IMR-90 (cell line): ENCODE results near the gene TFAP2C. TPM values are rescaled to one million over a fixed set of nuclear protein-coding genes. Genes with fewer than 3 reads are reported as not detected.

Experiments used
- ATAC-seq: fragments of 200-7000 bp; cut with Tn5 transposase; 2 replicates; pipeline ENCODE4 v1.9.1; 2020; ENCODE audit warnings: low read depth, mild to moderate bottlenecking, moderate library complexity
- BruUV-seq: library from RNA; stranded (reverse); fragments of 400-500 nt; replicated peaks from 2 replicates; lab custom pipeline; 2021; lab: Mats Ljungman, UMichigan
- CTCF ChIA-PET: fragments of 300-600 bp; formaldehyde crosslinking; extraction: SDS; loops from one replicate; lab custom pipeline; 2021; ENCODE audit warnings: antibody characterized with exemption; lab: Yijun Ruan, JAX
- POLR2A ChIA-PET: fragments of 300-600 bp; sonication (Branson Sonifier 250); formaldehyde crosslinking; loops from one replicate; lab custom pipeline; 2022; ENCODE audit warnings: antibody characterized with exemption; ENCODE audit not compliant: unreplicated experiment; lab: Charles Lee
- DNase-seq: peaks from one replicate; pipeline ENCODE4 v3.0.0; 2013
- H2AFZ ChIP-seq: replicated peaks from 2 replicates; pipeline ENCODE3; 2013; ENCODE audit warnings: low read length, mild to moderate bottlenecking; ENCODE audit not compliant: poor library complexity
- H2AK5ac ChIP-seq: 2 replicates; pipeline ENCODE4 v1.6.1; 2013; ENCODE audit warnings: low read depth, low read length, inconsistent platforms
- H2AK9ac ChIP-seq: replicated peaks from 2 replicates; pipeline ENCODE3; 2013; ENCODE audit warnings: mild to moderate bottlenecking, low read depth, low read length, moderate library complexity; ENCODE audit not compliant: poor library complexity
- H2BK120ac ChIP-seq: 2 replicates; pipeline ENCODE4 v1.6.1; 2013; ENCODE audit warnings: low read depth, low read length, inconsistent platforms
- H2BK15ac ChIP-seq: 3 replicates; pipeline ENCODE4 v1.6.1; 2013; ENCODE audit warnings: low read depth, low read length, inconsistent platforms
- H2BK20ac ChIP-seq: 2 replicates; pipeline ENCODE4 v1.6.1; 2013; ENCODE audit warnings: low read depth, mild to moderate bottlenecking, inconsistent platforms, low read length, moderate library complexity
- H2BK5ac ChIP-seq: 2 replicates; pipeline ENCODE4 v1.6.1; 2013; ENCODE audit warnings: mild to moderate bottlenecking, low read depth, low read length, inconsistent platforms; ENCODE audit not compliant: poor library complexity, severe bottlenecking
- H3K14ac ChIP-seq: replicated peaks from 2 replicates; pipeline ENCODE4 v1.6.1; 2013; ENCODE audit warnings: low read depth, low read length, inconsistent platforms
- H3K18ac ChIP-seq: 2 replicates; pipeline ENCODE4 v1.6.1; 2013; ENCODE audit warnings: low read depth, low read length, control low read depth
- H3K23ac ChIP-seq: 2 replicates; pipeline ENCODE4 v1.6.1; 2013; ENCODE audit warnings: low read depth, low read length, inconsistent platforms
- H3K27ac ChIP-seq: 2 replicates; pipeline ENCODE4 v1.5.1; 2013; ENCODE audit warnings: mild to moderate bottlenecking, control low read depth, low read length; ENCODE audit not compliant: insufficient read depth
- H3K27me3 ChIP-seq: 2 replicates; pipeline ENCODE4 v1.6.1; 2013; ENCODE audit warnings: low read length; ENCODE audit not compliant: control insufficient read depth, insufficient read depth
- H3K36me3 ChIP-seq: 2 replicates; pipeline ENCODE4 v1.6.1; 2013; ENCODE audit warnings: low read length, mixed read lengths; ENCODE audit not compliant: control insufficient read depth, insufficient read depth
- H3K4ac ChIP-seq: 2 replicates; pipeline ENCODE4 v1.6.1; 2013; ENCODE audit warnings: low read depth, low read length, inconsistent platforms
- H3K4me1 ChIP-seq: 2 replicates; pipeline ENCODE4 v1.6.1; 2013; ENCODE audit warnings: low read length, mixed read lengths; ENCODE audit not compliant: control insufficient read depth, insufficient read depth
- H3K4me2 ChIP-seq: 2 replicates; pipeline ENCODE4 v1.6.1; 2013; ENCODE audit warnings: low read depth, mild to moderate bottlenecking, control low read depth, low read length, moderate library complexity
- H3K4me3 ChIP-seq: 2 replicates; pipeline ENCODE4 v1.5.1; 2013; ENCODE audit warnings: low read depth, mild to moderate bottlenecking, control low read depth, low read length, moderate library complexity; ENCODE audit not compliant: insufficient read depth
- H3K56ac ChIP-seq: 2 replicates; pipeline ENCODE4 v1.6.1; 2013; ENCODE audit warnings: low read length, inconsistent platforms; ENCODE audit not compliant: insufficient read depth; ENCODE audit errors: extremely low read depth
- H3K79me1 ChIP-seq, 2 experiments: 2 replicates each; pipeline ENCODE4 v1.6.1; 2013; ENCODE audit warnings: low read length in 2 of 2, inconsistent platforms in 1 of 2, low read depth in 1 of 2
- H3K9ac ChIP-seq: 2 replicates; pipeline ENCODE4 v1.6.1; 2013; ENCODE audit warnings: low read depth, low read length, control low read depth
- H3K9me1 ChIP-seq: 2 replicates; pipeline ENCODE4 v1.6.1; 2013; ENCODE audit warnings: low read length, inconsistent platforms; ENCODE audit not compliant: insufficient read depth
- H3K9me3 ChIP-seq: 2 replicates; pipeline ENCODE4 v1.6.1; 2013; ENCODE audit warnings: low read length; ENCODE audit not compliant: control insufficient read depth, insufficient read depth
- H4K20me1 ChIP-seq: 2 replicates; pipeline ENCODE4 v1.6.1; 2013; ENCODE audit warnings: low read length, inconsistent platforms; ENCODE audit not compliant: insufficient read depth
- H4K5ac ChIP-seq: 2 replicates; pipeline ENCODE4 v1.6.1; 2013; ENCODE audit warnings: mild to moderate bottlenecking, low read depth, low read length, control low read depth
- H4K8ac ChIP-seq, 2 experiments: 2 replicates each; pipeline ENCODE4 v1.6.1; 2013; ENCODE audit warnings: low read depth in 2 of 2, low read length in 2 of 2, control low read depth in 1 of 2, inconsistent platforms in 1 of 2
- H4K91ac ChIP-seq: 2 replicates; pipeline ENCODE4 v1.6.1; 2013; ENCODE audit warnings: low read depth, low read length, inconsistent platforms; ENCODE audit not compliant: insufficient read depth
- BHLHE40 ChIP-seq: fragments of 150-350 bp; IDR thresholded peaks from 2 replicates; pipeline ENCODE4 v1.6.1; 2016; ENCODE audit warnings: mild to moderate bottlenecking, low read depth, low read length
- CEBPB ChIP-seq: IDR thresholded peaks from 2 replicates; pipeline ENCODE4 v1.6.1; 2012; ENCODE audit warnings: low read depth, low read length, improper control_type of control experiment
- CHD1 ChIP-seq: IDR thresholded peaks from 2 replicates; pipeline ENCODE4 v1.6.1; 2012; ENCODE audit warnings: low read depth, low read length, improper control_type of control experiment
- CTCF ChIP-seq: conservative IDR thresholded peaks from 2 replicates; pipeline ENCODE4 v1.5.1; 2012; ENCODE audit warnings: mild to moderate bottlenecking, low read depth, low read length, improper control_type of control experiment
- ELK1 ChIP-seq: fragments of 150-350 bp; IDR thresholded peaks from 2 replicates; pipeline ENCODE4 v1.6.1; 2016; ENCODE audit warnings: low read depth, mild to moderate bottlenecking, low read length, moderate library complexity, borderline replicate concordance
- FOS ChIP-seq: fragments of 150-350 bp; IDR thresholded peaks from 2 replicates; pipeline ENCODE4 v1.6.1; 2016; ENCODE audit warnings: low read depth, low read length
- MAFK ChIP-seq: IDR thresholded peaks from 2 replicates; pipeline ENCODE4 v1.6.1; 2012; ENCODE audit warnings: low read depth, low read length, improper control_type of control experiment
- MAZ ChIP-seq: IDR thresholded peaks from 2 replicates; pipeline ENCODE4 v1.6.1; 2012; ENCODE audit warnings: low read depth, mild to moderate bottlenecking, low read length, improper control_type of control experiment, moderate library complexity, borderline replicate concordance
- MXI1 ChIP-seq: IDR thresholded peaks from 2 replicates; pipeline ENCODE4 v1.6.1; 2012; ENCODE audit warnings: low read depth, mild to moderate bottlenecking, low read length, moderate library complexity, borderline replicate concordance
- NFE2L2 ChIP-seq: fragments of 150-350 bp; IDR thresholded peaks from 2 replicates; pipeline ENCODE4 v1.6.1; 2016; ENCODE audit warnings: low read depth, mild to moderate bottlenecking, low read length
- POLR2A ChIP-seq: IDR thresholded peaks from 2 replicates; pipeline ENCODE4 v1.6.1; 2012; ENCODE audit warnings: mild to moderate bottlenecking, low read depth, low read length
- RCOR1 ChIP-seq: IDR thresholded peaks from 2 replicates; pipeline ENCODE4 v1.6.1; 2012; ENCODE audit warnings: mild to moderate bottlenecking, low read length, improper control_type of control experiment; ENCODE audit not compliant: insufficient replicate concordance
- USF2 ChIP-seq: fragments of 150-350 bp; IDR thresholded peaks from 2 replicates; pipeline ENCODE4 v1.6.1; 2017; ENCODE audit warnings: mild to moderate bottlenecking, antibody characterized with exemption, low read length, low read depth
- WGBS, 2 experiments: methylation state at CpG; one replicate each; pipeline versions ENCODE4 v1.1.5 to v1.1.7; 2013; ENCODE audit warnings: missing lambda C conversion rate in 2 of 2; ENCODE audit not compliant: insufficient read length in 1 of 2; ENCODE audit errors: extremely low coverage in 2 of 2; 5-methylcytosine and 5-hydroxymethylcytosine counted together
- dilution Hi-C: fragments of 300-500 bp; cut with HindIII; formaldehyde crosslinking; loops from one replicate; pipeline ENCODE4 v1.14.3; 2018; ENCODE audit warnings: low sequenced_read_pairs; ENCODE audit not compliant: unreplicated experiment
- in situ Hi-C: fragments of 300-500 bp; cut with MboI; formaldehyde crosslinking; loops from 3 replicates; pipeline ENCODE4 v1.14.3; 2019; ENCODE audit warnings: low sequenced_read_pairs, inconsistent platforms, mixed read lengths
- intact Hi-C: fragments of 100-400 bp; cut with micrococcal nuclease; formaldehyde crosslinking; loops from 2 replicates; pipeline ENCODE4 v1.10.0; 2022
- polyA plus RNA-seq, 3 experiments: library from polyadenylated mRNA; depleted of rRNA; stranded (reverse); fragments of >200 nt; gene quantifications; 2 replicates each; pipeline ENCODE4 v1.2.3, GENCODE V29; 2012; ENCODE audit warnings: low replicate concordance in 1 of 3
- total RNA-seq: library from RNA; depleted of rRNA; stranded (reverse); fragments of >200 nt; gene quantifications from 2 replicates; pipeline ENCODE4 v1.2.3, GENCODE V29; 2012

Gene TFAP2C
- total and polyA plus RNA-seq, 2 of the 4 experiments (the other 2 are of a cell fraction), result under 0.01 to 0.05 TPM

- no peak overlapping the region for H3K56ac ChIP-seq
- DNase-seq (no peak), ATAC-seq (no peak)
- H3K14ac ChIP-seq, result no peak overlapping the region
- H2BK15ac ChIP-seq, result no peak overlapping the region
- no peaks in the 10 kb centered on the region for H3K36me3 ChIP-seq
- H2BK5ac ChIP-seq, result no peak overlapping the region
- ChIA-PET CTCF (no interaction called here), POLR2A (no interaction called here)
- no peak overlapping the region for H2AK5ac ChIP-seq
- no peaks in the 10 kb centered on the region for H4K20me1 ChIP-seq
- H3K27me3 ChIP-seq, result peaks cover 2% of the 10 kb centered on the region; the same call in 1 of the 2 replicates
- no peak overlapping the region for H4K8ac ChIP-seq
- H2AK9ac ChIP-seq, result no peak overlapping the region
- no peak overlapping the region for H2BK20ac ChIP-seq
- BruUV-seq, result no TSS peak
- no peaks in the 10 kb centered on the region for H3K9me1 ChIP-seq
- in situ Hi-C loops (no loop called here), dilution Hi-C loops (no loop called here), intact Hi-C loops (no loop called here)
- no peak overlapping the region for H3K4ac ChIP-seq
- H4K5ac ChIP-seq, result no peak overlapping the region
- no peak overlapping the region for H3K4me3 ChIP-seq
- H2BK120ac ChIP-seq, result no peak overlapping the region
- H3K9me3 ChIP-seq, result no peaks in the 10 kb centered on the region
- TF ChIP-seq POLR2A (no peak), MXI1 (no peak), MAFK (no peak), BHLHE40 (no peak), RCOR1 (no peak), FOS (no peak), USF2 (no peak), ELK1 (no peak), NFE2L2 (no peak), CHD1 (no peak), CTCF (no peak), CEBPB (no peak), MAZ (no peak)
- H3K18ac ChIP-seq, result no peak overlapping the region
- no peak overlapping the region for H3K9ac ChIP-seq
- WGBS, 2 experiments, result no CpG with 5 or more reads among the region's 2 CpGs
- H4K91ac ChIP-seq, result no peak overlapping the region
- no peak overlapping the region for H3K4me2 ChIP-seq
- H3K4me1 ChIP-seq, result no peaks in the 10 kb centered on the region
- H3K79me1 ChIP-seq, result no peaks in the 10 kb centered on the region
- H3K27ac ChIP-seq, result no peak overlapping the region
- H2AFZ ChIP-seq, result no peak overlapping the region
- no peak overlapping the region for H3K23ac ChIP-seq
Measured at GRCh38 chr20:56601166-56601565, 27.9 kb upstream of the TFAP2C start.
